Peyer's patch (tissue), 4 donors: ENCODE data around the gene ERG28.

Source experiments
- CTCF ChIP-seq, 6 experiments: fragments of 450-650 bp in 4 of 6; fragments of 200-600 bp in 2 of 6; sonication (generic) in 1 of 6; IDR thresholded peaks; one replicate each; pipeline ENCODE4 v1.5.1; 2017 to 2019; ENCODE audit warnings: antibody characterized with exemption in 6 of 6, mild to moderate bottlenecking in 3 of 6, moderate library complexity in 1 of 6
- POLR2A ChIP-seq, 2 donors: fragments of 450-650 bp; IDR thresholded peaks; one replicate each; pipeline ENCODE4 v1.5.1; 2017; ENCODE audit warnings: antibody characterized with exemption in 2 of 2, mild to moderate bottlenecking in 2 of 2, moderate library complexity in 2 of 2

- no peak for TF ChIP-seq CTCF (IDR thresholded peaks at IDR 0.05)
- TF ChIP-seq POLR2A (IDR thresholded peaks at IDR 0.05), result no peak
Observed at GRCh38 chr14:75650253-75651058, 10.2 kb downstream of the ERG28 start.
